Measurements from ENCODE around the gene ARNT2.

DNA sequence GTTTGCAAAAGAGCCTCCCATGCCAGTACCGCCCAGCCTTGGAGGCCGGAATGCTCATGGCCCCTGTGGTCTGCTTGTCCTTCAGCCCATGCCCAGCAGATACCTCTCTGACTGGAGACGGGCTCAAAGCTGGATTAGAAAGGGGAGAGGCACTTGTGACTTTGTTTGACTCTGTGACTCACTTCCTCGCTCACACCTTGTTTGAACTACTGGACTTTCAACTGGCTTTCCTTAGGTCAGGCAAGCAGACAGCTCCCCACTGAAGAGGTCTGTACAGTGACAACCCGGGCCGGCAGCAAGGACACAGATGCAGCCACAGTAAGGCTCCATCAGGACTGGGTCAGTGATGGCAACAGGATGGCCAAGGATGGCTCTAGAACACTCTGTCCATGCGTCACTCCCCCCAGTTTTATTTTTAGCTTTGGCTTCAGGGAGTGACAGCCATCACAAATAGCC is 192.4 kb downstream of the ARNT2 start:
- TF ChIP-seq CTCF (IDR thresholded peaks at IDR 0.05) (no peak), POLR2A (IDR thresholded peaks at IDR 0.05) (no peak), POLR2AphosphoS5 (IDR thresholded peaks at IDR 0.05) (no peak)
